ENCODE data around the gene LRRC46.

GRCh38 chr17:47803751-47804150 is 27.7 kb upstream of the LRRC46 start:
- TF ChIP-seq CTCF (IDR thresholded peaks at IDR 0.05; ENCODE audit: low read depth, low read length), result no peak
- TF ChIP-seq POLR2A (IDR thresholded peaks at IDR 0.05; ENCODE audit: extremely low read depth, insufficient read length), result no peak
- no peak for TF ChIP-seq MAX (IDR thresholded peaks at IDR 0.05; ENCODE audit: low read depth, low read length)

Data from NB4 (cell line).